Measurements from ENCODE around the gene SPRN.

GRCh38 chr10:133451346-133451745 is 26.9 kb upstream of the SPRN start:
- TF ChIP-seq CTCF (conservative IDR thresholded peaks at IDR 0.05) (no peak), EZH2 (IDR thresholded peaks at IDR 0.05; ENCODE audit: low read depth) (no peak)

All from PC-9 (cell line).